Panc1 (cell line): ENCODE results near the gene MYO1E. TPM values are rescaled to one million over a fixed set of nuclear protein-coding genes. Genes with fewer than 3 reads are reported as not detected.

Experiments
- ATAC-seq: fragments of 200-7000 bp; cut with Tn5 transposase; 2 replicates; pipeline ENCODE4 v1.9.1; 2020; ENCODE audit warnings: mild to moderate bottlenecking, moderate library complexity
- BruUV-seq: library from RNA; stranded (reverse); fragments of 400-500 nt; replicated peaks from 2 replicates; lab custom pipeline; 2021; lab: Mats Ljungman, UMichigan
- CTCF ChIA-PET: fragments of 300-600 bp; sonication (Branson Sonifier 250); formaldehyde crosslinking; loops from one replicate; lab custom pipeline; 2022; ENCODE audit warnings: antibody characterized with exemption; lab: Charles Lee
- POLR2A ChIA-PET: fragments of 300-600 bp; sonication (Branson Sonifier 250); formaldehyde crosslinking; loops from one replicate; lab custom pipeline; 2022; ENCODE audit warnings: antibody characterized with exemption; lab: Charles Lee
- DNase-seq: peaks from one replicate; pipeline ENCODE4 v3.0.0-alpha.2; 2010; ENCODE audit warnings: low read depth, low spot score
- H3K27ac ChIP-seq: 2 replicates; pipeline ENCODE4 v1.5.1; 2011; ENCODE audit warnings: mild to moderate bottlenecking, low read length, inconsistent platforms
- H3K27me3 ChIP-seq: fragments of 200-500 bp; sonication (Bioruptor generic); 2 replicates; pipeline ENCODE4 v1.6.0; 2014; ENCODE audit warnings: low read length, inconsistent platforms; ENCODE audit not compliant: control insufficient read depth, insufficient read depth
- H3K36me3 ChIP-seq: fragments of 200-500 bp; sonication (Bioruptor generic); 2 replicates; pipeline ENCODE4 v1.5.1; 2014; ENCODE audit warnings: inconsistent platforms, mild to moderate bottlenecking, low read length, moderate library complexity; ENCODE audit not compliant: control insufficient read depth, insufficient read depth
- H3K4me1 ChIP-seq: 2 replicates; pipeline ENCODE4 v1.5.1; 2011; ENCODE audit warnings: inconsistent platforms, mild to moderate bottlenecking, low read length, moderate library complexity; ENCODE audit not compliant: control insufficient read depth, insufficient read depth
- H3K4me3 ChIP-seq, 2 experiments: 2 replicates each; pipeline ENCODE4 v1.5.1; 2011 to 2012; ENCODE audit warnings: low read depth in 2 of 2, low read length in 2 of 2, mild to moderate bottlenecking in 2 of 2, inconsistent platforms in 1 of 2, moderate library complexity in 1 of 2
- H3K9me3 ChIP-seq: fragments of 200-500 bp; sonication (Bioruptor generic); 2 replicates; pipeline ENCODE4 v1.5.1; 2014; ENCODE audit warnings: low read depth, mild to moderate bottlenecking, inconsistent platforms, low read length, moderate library complexity; ENCODE audit not compliant: control insufficient read depth, insufficient read depth
- POLR2AphosphoS5 ChIP-seq: IDR thresholded peaks from 2 replicates; pipeline ENCODE4 v1.6.1; 2012; ENCODE audit warnings: mild to moderate bottlenecking, low read depth, low read length, moderate library complexity
- SIN3A ChIP-seq: IDR thresholded peaks from 2 replicates; pipeline ENCODE4 v1.6.1; 2012; ENCODE audit warnings: low read depth, mild to moderate bottlenecking, low read length, moderate library complexity, borderline replicate concordance; ENCODE audit not compliant: insufficient read depth
- TCF7L2 ChIP-seq: IDR thresholded peaks from 2 replicates; pipeline ENCODE4 v1.6.1; 2011; ENCODE audit warnings: mild to moderate bottlenecking, low read depth, low read length, inconsistent platforms
- in situ Hi-C: cut with HindIII; loops from 2 replicates; pipeline ENCODE4 v1.10.0; 2016; ENCODE audit warnings: low sequenced_read_pairs, low pct_unique_long_range_greater_than_20kb
- intact Hi-C: fragments of 100-400 bp; cut with micrococcal nuclease; formaldehyde crosslinking; loops from one replicate; pipeline ENCODE4 v1.10.0; 2022; ENCODE audit not compliant: unreplicated experiment
- total RNA-seq: library from RNA; stranded (reverse); gene quantifications from one replicate; pipeline ENCODE4 v1.2.1, GENCODE V29; 2021; ENCODE audit not compliant: unreplicated experiment
- TF ChIP-seq, protein P1 (sequence below): fragments of 450-650 bp; IDR thresholded peaks from 2 replicates; pipeline ENCODE4 v1.5.1; 2017; ENCODE audit warnings: mild to moderate bottlenecking
- TF ChIP-seq, protein P2 (sequence below), 2 experiments: IDR thresholded peaks; 2 replicates each; pipeline ENCODE4 v1.6.1; 2011 to 2012; ENCODE audit warnings: low read depth in 2 of 2, control low read depth in 1 of 2, low read length in 1 of 2, mild to moderate bottlenecking in 1 of 2, moderate library complexity in 1 of 2; ENCODE audit not compliant: insufficient read depth in 1 of 2

Gene MYO1E
- total RNA-seq, 1 experiment from 2014 or later = 161 TPM

- H3K36me3 ChIP-seq = no peaks in the 10 kb centered on the region
- in situ Hi-C loops = no loop called here
- H3K4me1 ChIP-seq = peaks cover 83% of the 10 kb centered on the region
- no peak overlapping the region for H3K4me3 ChIP-seq
- peak overlapping the region; percentile 74 for H3K27ac ChIP-seq
- POLR2A ChIA-PET = no interaction called here
- no TSS peak for BruUV-seq
- TF ChIP-seq, protein P1, sequence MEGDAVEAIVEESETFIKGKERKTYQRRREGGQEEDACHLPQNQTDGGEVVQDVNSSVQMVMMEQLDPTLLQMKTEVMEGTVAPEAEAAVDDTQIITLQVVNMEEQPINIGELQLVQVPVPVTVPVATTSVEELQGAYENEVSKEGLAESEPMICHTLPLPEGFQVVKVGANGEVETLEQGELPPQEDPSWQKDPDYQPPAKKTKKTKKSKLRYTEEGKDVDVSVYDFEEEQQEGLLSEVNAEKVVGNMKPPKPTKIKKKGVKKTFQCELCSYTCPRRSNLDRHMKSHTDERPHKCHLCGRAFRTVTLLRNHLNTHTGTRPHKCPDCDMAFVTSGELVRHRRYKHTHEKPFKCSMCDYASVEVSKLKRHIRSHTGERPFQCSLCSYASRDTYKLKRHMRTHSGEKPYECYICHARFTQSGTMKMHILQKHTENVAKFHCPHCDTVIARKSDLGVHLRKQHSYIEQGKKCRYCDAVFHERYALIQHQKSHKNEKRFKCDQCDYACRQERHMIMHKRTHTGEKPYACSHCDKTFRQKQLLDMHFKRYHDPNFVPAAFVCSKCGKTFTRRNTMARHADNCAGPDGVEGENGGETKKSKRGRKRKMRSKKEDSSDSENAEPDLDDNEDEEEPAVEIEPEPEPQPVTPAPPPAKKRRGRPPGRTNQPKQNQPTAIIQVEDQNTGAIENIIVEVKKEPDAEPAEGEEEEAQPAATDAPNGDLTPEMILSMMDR = no peak
- TF ChIP-seq POLR2AphosphoS5 = no peak
- TF ChIP-seq, protein P2, sequence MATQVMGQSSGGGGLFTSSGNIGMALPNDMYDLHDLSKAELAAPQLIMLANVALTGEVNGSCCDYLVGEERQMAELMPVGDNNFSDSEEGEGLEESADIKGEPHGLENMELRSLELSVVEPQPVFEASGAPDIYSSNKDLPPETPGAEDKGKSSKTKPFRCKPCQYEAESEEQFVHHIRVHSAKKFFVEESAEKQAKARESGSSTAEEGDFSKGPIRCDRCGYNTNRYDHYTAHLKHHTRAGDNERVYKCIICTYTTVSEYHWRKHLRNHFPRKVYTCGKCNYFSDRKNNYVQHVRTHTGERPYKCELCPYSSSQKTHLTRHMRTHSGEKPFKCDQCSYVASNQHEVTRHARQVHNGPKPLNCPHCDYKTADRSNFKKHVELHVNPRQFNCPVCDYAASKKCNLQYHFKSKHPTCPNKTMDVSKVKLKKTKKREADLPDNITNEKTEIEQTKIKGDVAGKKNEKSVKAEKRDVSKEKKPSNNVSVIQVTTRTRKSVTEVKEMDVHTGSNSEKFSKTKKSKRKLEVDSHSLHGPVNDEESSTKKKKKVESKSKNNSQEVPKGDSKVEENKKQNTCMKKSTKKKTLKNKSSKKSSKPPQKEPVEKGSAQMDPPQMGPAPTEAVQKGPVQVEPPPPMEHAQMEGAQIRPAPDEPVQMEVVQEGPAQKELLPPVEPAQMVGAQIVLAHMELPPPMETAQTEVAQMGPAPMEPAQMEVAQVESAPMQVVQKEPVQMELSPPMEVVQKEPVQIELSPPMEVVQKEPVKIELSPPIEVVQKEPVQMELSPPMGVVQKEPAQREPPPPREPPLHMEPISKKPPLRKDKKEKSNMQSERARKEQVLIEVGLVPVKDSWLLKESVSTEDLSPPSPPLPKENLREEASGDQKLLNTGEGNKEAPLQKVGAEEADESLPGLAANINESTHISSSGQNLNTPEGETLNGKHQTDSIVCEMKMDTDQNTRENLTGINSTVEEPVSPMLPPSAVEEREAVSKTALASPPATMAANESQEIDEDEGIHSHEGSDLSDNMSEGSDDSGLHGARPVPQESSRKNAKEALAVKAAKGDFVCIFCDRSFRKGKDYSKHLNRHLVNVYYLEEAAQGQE (IDR thresholded peaks at IDR 0.05; ENCODE audit: insufficient read depth in 1 of 2, low read depth in 2 of 2, low read length in 1 of 2) = no peak
- no peak for TF ChIP-seq TCF7L2
- TF ChIP-seq SIN3A = no peak
- H3K9me3 ChIP-seq = no peaks in the 10 kb centered on the region
- CTCF ChIA-PET = no interaction called here
- ATAC-seq = no peak
- no peak for DNase-seq
- no peaks in the 10 kb centered on the region for H3K27me3 ChIP-seq
- intact Hi-C loops = no loop called here
Measured at GRCh38 chr15:59303136-59303535, 69.5 kb downstream of the MYO1E start.

- no peak for TF ChIP-seq TCF7L2
- TF ChIP-seq POLR2AphosphoS5 = no peak
- Histone ChIP-seq H3K36me3 (no peaks in the 10 kb centered on the region), H3K4me3 (no peak overlapping the region), H3K27ac (peak overlapping the region; percentile 90), H3K27me3 (no peaks in the 10 kb centered on the region), H3K4me1 (peaks cover 85% of the 10 kb centered on the region), H3K9me3 (no peaks in the 10 kb centered on the region)
- ChIA-PET POLR2A (no interaction called here), CTCF (no interaction called here)
- no peak for DNase-seq
- no peak for ATAC-seq
- intact Hi-C loops = no loop called here
- in situ Hi-C loops = no loop called here
- no TSS peak for BruUV-seq
Measured at GRCh38 chr15:59301527-59301926, 71.1 kb downstream of the MYO1E start.

DNA sequence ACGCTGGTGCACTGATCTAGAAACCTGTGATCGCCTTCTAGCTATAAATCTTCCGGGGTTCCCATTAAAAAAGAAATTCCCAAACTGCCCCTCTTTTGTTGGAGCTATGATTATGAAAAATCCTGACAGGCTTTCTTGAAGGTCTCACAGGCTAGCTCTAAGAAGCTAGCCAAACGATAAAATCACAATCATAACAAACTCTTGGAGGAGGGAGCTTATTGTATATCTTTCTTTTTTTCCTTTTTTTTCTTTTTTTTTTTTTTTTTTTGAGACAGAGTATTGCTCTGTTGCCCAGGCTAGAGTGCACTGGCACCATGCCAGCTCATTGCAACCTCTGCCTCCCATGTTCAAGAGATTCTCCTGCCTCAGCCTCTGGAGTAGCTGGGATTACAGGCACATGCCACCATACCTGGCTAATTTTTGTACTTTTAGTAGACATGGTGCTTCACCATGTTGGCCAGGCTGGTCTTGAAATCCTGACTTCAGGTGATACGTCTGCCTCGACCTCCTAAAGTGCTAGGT is 72.0 kb downstream of the MYO1E start:
- ChIA-PET POLR2A (interaction anchor here (0.5 to 1.0 kb wide), 6 partner anchors 17 to 881 kb away, joined by 3 to 9 read pairs (median 6); no protein-coding TSS in a partner anchor), CTCF (no interaction called here)
- TF ChIP-seq, protein P1 = no peak
- TF ChIP-seq SIN3A (no peak), TCF7L2 (no peak), POLR2AphosphoS5 (no peak)
- TF ChIP-seq, protein P2 (IDR thresholded peaks at IDR 0.05; ENCODE audit: insufficient read depth in 1 of 2, low read depth in 2 of 2, low read length in 1 of 2) = no peak
- H3K4me1 ChIP-seq = peaks cover 87% of the 10 kb centered on the region
- DNase-seq = no peak
- no peak for ATAC-seq
- peak overlapping the region; percentile 90 for H3K27ac ChIP-seq
- H3K9me3 ChIP-seq = no peaks in the 10 kb centered on the region
- H3K4me3 ChIP-seq = peak overlapping the region; percentile 13 to 49; a peak in 3 of 4 replicates
- H3K36me3 ChIP-seq = no peaks in the 10 kb centered on the region
- in situ Hi-C loops (no loop called here), intact Hi-C loops (no loop called here)
- no peaks in the 10 kb centered on the region for H3K27me3 ChIP-seq
- no TSS peak for BruUV-seq
